ENCODE measurements around the gene MEGF8.

MEGF8 gene

DNA sequence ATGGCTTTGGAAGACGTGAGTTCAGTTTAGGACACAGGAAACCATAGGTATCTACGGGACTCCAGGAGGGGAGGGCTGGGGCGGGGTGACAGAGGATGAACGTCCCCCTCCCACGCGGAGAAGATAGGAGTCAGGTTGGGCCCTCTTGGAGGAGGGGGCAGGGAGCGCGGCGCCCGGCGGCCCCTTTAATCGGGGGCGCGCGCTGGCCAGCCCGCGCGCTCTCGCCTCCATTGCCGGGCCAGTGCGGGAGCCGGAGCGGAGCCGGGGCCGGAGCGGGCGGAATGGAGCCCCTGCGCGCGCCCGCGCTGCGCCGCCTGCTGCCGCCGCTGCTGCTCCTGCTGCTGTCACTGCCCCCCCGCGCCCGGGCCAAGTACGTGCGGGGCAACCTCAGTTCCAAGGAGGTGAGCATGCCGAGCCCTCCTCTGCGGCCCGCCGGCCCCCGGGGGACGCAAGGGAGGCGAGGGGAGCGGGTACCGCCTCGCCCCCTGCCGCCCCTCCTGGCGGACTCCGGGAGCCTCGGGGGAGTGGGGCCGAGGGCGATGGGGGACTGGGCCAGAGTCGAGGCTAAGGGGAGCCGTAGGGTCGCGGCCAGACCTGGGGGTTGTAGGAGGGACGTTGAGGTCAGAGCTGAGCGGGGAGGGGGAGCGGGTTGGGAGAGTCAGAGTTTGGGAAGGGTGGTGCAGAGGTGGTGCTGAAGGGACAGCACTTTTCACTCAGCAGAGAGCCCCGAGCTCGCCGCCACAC, 12.2 kb upstream of the MEGF8 start, which contains the start of gene TMEM145:
TMEM145 (plus strand) TSS at position 214 of the 744 bp plus-strand sequence; CDS start at position 282, 68 bp downstream.
- no peak for DNase-seq (ENCODE audit: low read depth)
- TF ChIP-seq, protein P1, sequence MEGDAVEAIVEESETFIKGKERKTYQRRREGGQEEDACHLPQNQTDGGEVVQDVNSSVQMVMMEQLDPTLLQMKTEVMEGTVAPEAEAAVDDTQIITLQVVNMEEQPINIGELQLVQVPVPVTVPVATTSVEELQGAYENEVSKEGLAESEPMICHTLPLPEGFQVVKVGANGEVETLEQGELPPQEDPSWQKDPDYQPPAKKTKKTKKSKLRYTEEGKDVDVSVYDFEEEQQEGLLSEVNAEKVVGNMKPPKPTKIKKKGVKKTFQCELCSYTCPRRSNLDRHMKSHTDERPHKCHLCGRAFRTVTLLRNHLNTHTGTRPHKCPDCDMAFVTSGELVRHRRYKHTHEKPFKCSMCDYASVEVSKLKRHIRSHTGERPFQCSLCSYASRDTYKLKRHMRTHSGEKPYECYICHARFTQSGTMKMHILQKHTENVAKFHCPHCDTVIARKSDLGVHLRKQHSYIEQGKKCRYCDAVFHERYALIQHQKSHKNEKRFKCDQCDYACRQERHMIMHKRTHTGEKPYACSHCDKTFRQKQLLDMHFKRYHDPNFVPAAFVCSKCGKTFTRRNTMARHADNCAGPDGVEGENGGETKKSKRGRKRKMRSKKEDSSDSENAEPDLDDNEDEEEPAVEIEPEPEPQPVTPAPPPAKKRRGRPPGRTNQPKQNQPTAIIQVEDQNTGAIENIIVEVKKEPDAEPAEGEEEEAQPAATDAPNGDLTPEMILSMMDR (IDR thresholded peaks at IDR 0.05; ENCODE audit: control insufficient read depth, insufficient read depth, low read depth, low read length, missing control alignments), result peak; percentile 29
- peak within 1 kb of the TSS; percentile 36 for H3K4me3 ChIP-seq (ENCODE audit: control insufficient read depth, low read depth, low read length)

DNA sequence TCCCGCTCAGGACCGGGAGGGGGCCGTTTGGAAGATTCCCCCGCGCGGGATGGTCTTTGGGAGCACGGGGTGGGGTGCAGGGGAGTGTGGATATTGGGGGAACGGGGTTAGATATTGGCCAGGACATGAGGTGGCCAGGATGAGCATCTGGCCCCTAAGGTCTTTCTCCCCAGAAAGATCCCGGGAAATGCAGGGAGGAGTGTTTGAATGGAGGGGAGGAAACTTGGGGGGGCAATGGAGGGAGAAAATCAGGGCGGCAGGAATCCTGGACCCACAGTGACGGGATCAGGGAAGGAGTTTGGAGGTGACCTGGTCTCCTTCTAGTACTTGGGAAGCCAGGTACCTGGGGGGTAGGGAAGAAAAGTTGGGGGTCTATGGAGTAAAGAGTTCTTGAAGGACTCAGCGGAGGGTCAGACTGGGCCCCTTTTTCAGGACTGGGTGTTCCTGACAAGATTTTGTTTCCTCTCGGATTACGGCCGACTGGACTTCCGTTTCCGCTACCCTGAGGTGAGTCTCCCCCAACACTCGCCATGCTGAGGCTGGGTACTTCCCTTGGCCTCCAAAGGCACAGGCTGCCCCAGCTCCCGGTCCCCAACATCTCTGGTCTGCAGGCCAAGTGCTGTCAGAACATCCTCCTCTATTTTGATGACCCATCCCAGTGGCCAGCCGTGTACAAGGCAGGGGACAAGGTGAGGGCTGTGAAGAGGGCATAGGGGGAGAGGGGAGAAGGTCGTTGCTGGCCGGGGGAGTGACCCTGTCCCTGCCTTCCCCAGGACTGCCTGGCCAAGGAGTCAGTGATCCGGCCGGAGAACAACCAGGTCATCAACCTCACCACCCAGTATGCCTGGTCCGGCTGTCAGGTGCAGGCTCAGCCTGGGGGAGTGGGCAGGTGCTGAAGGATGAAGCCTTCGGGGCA, 11.3 kb upstream of the MEGF8 start:
- H3K4me3 ChIP-seq (ENCODE audit: control insufficient read depth, low read depth, low read length), result no peak overlapping the region
- TF ChIP-seq, protein P1 (IDR thresholded peaks at IDR 0.05; ENCODE audit: control insufficient read depth, insufficient read depth, low read depth, low read length, missing control alignments), result no peak
- no peak for DNase-seq (ENCODE audit: low read depth)

DNA sequence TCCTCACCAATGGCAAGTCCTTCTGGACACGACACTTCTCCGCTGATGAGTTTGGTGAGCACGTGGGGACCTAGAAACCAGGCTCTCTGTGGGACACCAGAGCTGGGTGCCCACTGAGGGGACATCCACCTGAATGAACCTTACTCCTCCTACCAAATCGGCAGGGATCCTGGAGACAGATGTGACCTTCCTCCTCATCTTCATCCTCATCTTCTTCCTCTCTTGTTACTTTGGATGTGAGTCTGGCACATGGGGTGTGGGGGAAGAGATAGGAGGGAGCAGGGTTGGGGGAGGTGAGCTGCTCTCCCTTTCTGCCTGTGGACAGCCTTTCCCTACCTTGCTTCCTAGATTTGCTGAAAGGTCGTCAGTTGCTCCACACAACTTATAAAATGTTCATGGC, 10.4 kb upstream of the MEGF8 start:
- TF ChIP-seq, protein P1 (IDR thresholded peaks at IDR 0.05; ENCODE audit: control insufficient read depth, insufficient read depth, low read depth, low read length, missing control alignments), result no peak
- no peak for DNase-seq (ENCODE audit: low read depth)
- no peak overlapping the region for H3K4me3 ChIP-seq (ENCODE audit: control insufficient read depth, low read depth, low read length)

DNA sequence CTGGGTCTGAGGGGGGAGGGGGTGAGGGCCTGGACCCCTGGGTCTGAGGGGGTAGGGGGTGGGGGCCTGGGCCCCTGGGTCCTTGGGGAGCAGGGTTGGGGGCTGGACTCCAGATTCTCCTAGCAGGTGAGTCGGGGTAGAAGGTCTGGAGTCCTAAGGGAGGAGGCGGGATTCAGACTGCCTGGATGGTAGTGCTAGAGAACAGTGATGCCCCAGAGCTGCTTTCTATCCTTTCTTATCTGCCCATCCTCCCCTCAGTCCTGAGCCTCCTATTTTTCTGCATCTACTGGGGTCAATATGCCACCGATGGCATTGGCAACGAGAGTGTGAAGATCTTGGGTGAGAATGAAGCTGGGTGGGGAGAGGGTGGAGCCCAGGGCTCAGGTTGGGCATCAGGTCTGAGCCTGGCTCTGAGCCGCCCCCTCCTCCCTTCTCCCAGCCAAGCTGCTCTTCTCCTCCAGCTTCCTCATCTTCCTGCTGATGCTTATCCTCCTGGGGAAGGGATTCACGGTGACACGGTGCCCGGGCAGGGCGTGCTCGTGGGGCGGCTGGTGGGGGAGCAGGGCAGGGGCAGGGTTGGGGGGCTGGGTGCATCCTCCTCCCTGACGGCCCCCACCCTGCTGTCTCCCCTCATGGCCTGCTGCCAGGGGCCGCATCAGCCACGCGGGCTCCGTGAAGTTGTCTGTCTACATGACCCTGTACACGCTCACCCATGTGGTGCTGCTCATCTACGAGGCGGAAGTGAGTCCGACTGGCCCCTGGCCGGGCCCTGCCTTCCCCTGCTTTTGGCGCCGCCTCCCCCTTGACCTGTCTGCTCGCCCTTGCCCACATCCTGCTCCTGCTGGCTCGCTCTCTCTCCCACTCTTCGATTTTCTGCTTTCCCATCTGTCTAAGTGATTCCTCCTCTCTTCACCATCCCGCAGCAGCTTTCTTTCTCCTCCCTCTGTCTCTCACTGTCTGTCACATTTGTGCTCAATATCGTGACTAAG, 8.9 kb upstream of the MEGF8 start:
- no peak for DNase-seq (ENCODE audit: low read depth)
- TF ChIP-seq, protein P1 (IDR thresholded peaks at IDR 0.05; ENCODE audit: control insufficient read depth, insufficient read depth, low read depth, low read length, missing control alignments), result no peak
- no peak overlapping the region for H3K4me3 ChIP-seq (ENCODE audit: control insufficient read depth, low read depth, low read length)

DNA sequence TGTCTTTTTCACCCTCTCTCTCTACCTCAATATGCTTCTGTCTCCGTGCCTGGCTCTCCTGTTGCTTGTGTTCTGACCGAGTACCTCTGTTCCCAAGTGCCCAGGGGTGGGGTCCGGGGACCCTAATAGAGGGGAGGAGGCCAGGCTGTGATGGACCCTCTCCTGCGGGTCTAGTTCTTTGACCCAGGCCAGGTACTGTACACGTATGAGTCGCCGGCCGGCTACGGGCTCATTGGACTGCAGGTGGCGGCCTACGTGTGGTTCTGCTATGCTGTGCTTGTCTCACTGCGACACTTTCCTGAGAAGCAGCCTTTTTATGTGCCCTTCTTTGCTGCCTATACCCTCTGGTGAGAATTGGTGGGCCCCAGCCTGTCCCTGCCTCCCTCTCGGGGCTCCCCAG, 7.9 kb upstream of the MEGF8 start:
- H3K4me3 ChIP-seq (ENCODE audit: control insufficient read depth, low read depth, low read length), result no peak overlapping the region
- TF ChIP-seq, protein P1 (IDR thresholded peaks at IDR 0.05; ENCODE audit: control insufficient read depth, insufficient read depth, low read depth, low read length, missing control alignments), result no peak
- no peak for DNase-seq (ENCODE audit: low read depth)

DNA sequence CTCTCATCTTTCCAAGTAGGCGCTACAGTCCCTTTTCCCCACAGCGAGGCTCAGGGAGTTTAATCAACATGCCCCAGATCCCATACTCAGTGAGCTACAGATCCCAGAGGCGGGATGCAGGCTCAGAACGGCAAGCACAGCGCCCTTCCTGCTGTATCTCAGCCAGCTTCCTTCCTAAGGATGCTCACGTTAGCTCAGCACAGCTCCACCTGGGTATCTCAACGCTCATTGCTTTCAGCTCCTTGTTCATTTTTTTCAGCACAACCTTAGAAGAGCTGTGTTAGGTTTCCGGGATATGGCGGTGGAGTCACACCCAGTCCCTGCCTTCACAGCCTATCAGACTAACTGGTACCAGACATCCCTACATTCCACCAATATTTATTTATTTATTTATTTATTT, 3.1 kb upstream of the MEGF8 start:
- no peak for DNase-seq (ENCODE audit: low read depth)
- TF ChIP-seq, protein P1 (IDR thresholded peaks at IDR 0.05; ENCODE audit: control insufficient read depth, insufficient read depth, low read depth, low read length, missing control alignments), result no peak
- H3K4me3 ChIP-seq (ENCODE audit: control insufficient read depth, low read depth, low read length), result no peak overlapping the region
